WI38 (cell line): ENCODE results near the gene DGKD.

Source experiments
- H3K4me3 ChIP-seq: 2 replicates; pipeline ENCODE4 v1.5.1; 2011; ENCODE audit warnings: low read depth, mild to moderate bottlenecking, control low read depth, low read length
- TF ChIP-seq, protein P1 (sequence below): IDR thresholded peaks from 2 replicates; pipeline ENCODE4 v1.5.1; 2012; ENCODE audit warnings: low read depth, mild to moderate bottlenecking, control low read depth, low read length

DGKD gene

GRCh38 chr2:233319256-233319655, 35.0 kb upstream of the DGKD start:
- TF ChIP-seq, protein P1, sequence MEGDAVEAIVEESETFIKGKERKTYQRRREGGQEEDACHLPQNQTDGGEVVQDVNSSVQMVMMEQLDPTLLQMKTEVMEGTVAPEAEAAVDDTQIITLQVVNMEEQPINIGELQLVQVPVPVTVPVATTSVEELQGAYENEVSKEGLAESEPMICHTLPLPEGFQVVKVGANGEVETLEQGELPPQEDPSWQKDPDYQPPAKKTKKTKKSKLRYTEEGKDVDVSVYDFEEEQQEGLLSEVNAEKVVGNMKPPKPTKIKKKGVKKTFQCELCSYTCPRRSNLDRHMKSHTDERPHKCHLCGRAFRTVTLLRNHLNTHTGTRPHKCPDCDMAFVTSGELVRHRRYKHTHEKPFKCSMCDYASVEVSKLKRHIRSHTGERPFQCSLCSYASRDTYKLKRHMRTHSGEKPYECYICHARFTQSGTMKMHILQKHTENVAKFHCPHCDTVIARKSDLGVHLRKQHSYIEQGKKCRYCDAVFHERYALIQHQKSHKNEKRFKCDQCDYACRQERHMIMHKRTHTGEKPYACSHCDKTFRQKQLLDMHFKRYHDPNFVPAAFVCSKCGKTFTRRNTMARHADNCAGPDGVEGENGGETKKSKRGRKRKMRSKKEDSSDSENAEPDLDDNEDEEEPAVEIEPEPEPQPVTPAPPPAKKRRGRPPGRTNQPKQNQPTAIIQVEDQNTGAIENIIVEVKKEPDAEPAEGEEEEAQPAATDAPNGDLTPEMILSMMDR, result no peak
- no peak overlapping the region for H3K4me3 ChIP-seq

GRCh38 chr2:233320470-233320869, 33.8 kb upstream of the DGKD start:
- no peak overlapping the region for H3K4me3 ChIP-seq
- TF ChIP-seq, protein P1, result no peak

DNA sequence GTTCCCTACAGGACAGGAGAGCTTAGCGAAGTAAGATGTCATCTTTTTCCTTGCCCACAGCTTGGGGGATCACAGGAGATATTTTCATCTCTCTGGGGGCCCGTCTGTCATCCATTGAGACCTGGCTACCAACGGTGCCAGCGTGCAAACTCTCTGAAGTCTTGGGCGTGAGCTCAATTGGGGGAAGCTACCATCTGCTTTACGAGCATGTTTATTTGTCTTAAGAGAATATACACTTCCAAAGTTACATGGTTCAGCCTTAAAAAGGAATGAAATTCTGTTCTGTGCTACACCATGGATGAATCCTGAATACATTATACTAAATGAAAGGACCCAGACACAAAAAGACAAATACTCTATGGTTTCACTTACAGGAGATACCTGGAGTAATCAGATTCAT, 33.1 kb upstream of the DGKD start:
- TF ChIP-seq, protein P1, result no peak
- no peak overlapping the region for H3K4me3 ChIP-seq

DNA sequence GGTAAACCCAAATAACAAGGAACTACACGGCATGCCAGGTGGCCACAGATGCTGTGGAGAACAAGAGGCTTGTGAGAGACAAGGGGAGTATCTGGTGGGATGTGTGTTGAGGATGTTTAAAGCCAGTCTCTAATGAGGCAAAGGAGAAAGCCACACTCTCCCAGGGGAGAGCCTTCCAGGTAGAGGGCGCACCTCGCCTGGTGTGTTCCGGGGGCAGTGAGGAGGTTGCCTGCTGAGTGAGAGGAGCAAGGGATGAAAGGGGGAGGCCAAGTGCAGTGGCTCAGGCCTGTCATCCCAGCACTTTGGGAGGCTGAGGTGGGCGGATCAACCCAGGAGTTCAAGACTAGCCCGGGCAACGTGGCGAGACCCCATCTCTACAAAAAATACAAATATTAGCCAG, 30.4 kb upstream of the DGKD start:
- no peak overlapping the region for H3K4me3 ChIP-seq
- TF ChIP-seq, protein P1, result no peak

DNA sequence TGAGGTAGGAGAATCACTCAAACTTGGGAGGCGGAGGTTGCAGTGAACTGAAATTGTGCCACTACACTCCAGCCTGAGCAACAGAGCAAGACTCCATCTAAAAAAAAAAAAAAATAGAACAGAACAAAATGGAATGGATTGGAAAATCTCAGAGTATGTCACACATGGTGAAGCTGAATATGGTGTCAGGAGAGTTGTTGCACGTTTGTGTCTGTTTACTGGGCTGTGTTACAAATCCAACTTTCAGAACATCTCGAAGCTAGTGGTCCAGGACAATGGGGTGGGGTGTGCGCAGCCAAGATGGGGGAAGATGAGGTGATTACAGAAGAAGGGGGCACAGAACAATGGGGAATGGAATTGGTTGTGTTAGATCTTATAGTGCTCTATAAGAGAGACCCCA, 29.0 kb upstream of the DGKD start:
- TF ChIP-seq, protein P1, result no peak
- no peak overlapping the region for H3K4me3 ChIP-seq

DNA sequence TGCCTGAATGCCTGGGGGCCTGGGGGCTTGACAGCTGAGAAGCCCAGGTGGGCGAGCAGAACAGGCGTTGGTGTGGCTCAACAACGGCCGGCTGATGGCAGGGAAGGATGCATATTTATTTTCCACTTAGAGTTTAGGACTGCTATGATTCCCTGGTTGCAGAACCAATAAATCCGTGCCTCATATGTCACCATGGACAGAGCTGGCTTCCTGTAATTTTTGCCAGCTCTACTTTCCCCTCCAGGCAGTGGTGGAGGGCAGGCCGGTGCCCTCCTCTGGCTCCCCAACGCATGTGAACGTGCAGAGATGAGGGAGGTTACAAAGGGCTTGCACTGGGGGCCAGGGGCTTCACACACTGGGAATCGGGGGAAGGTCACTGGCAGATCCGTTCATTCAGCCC, 28.5 kb upstream of the DGKD start:
- TF ChIP-seq, protein P1, result no peak
- H3K4me3 ChIP-seq, result no peak overlapping the region

DNA sequence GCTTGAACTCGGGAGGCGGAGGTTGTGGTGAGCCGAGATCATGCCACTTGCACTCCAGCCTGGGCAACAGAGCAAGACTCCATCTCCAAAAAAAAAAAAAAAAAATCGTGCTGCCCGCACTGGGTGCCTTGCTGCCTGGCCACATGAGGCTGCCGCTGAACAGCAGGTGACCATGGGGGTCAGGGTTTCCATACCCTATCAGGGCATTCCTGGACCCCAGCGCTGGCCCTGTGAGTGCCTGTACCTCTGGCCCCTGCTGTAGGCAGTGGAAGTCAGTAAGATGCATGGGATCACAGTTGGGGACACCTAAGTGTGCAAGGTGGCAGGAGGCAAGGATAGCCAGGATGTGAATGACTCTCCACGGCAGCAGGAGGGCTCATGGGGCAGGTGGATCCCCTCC, 27.8 kb upstream of the DGKD start:
- TF ChIP-seq, protein P1, result no peak
- H3K4me3 ChIP-seq, result no peak overlapping the region
